GM12878 (cell line): Measurements from ENCODE around the gene OSBPL2. TPM values are rescaled to one million over a fixed set of nuclear protein-coding genes. Genes with fewer than 3 reads are reported as not detected.

Experiments
- ATF3 ChIP-seq: IDR thresholded peaks from 2 replicates; pipeline ENCODE4 v1.6.1; 2011; ENCODE audit warnings: low read depth, mild to moderate bottlenecking, low read length, moderate library complexity, borderline replicate concordance; ENCODE audit errors: extremely low read depth
- BCLAF1 ChIP-seq: fragments of 450-650 bp; IDR thresholded peaks from 2 replicates; pipeline ENCODE4 v1.6.1; 2017; ENCODE audit warnings: antibody characterized with exemption, mild to moderate bottlenecking, moderate library complexity
- BHLHE40 ChIP-seq, 2 experiments: fragments of 450-650 bp in 1 of 2; IDR thresholded peaks; 2 replicates each; pipeline ENCODE4 v1.6.1; 2011 to 2017; ENCODE audit warnings: low read depth in 2 of 2, borderline replicate concordance in 1 of 2, improper control_type of control experiment in 1 of 2, low read length in 1 of 2, mild to moderate bottlenecking in 1 of 2
- CREB1 ChIP-seq: IDR thresholded peaks from 2 replicates; pipeline ENCODE4 v1.6.1; 2012; ENCODE audit warnings: low read depth, mild to moderate bottlenecking, inconsistent platforms
- GATAD2B ChIP-seq: fragments of 450-650 bp; conservative IDR thresholded peaks from 2 replicates; pipeline ENCODE4 v1.6.1; 2017; ENCODE audit warnings: low read depth, mild to moderate bottlenecking, moderate library complexity
- HDAC6 ChIP-seq: fragments of 200-600 bp; sonication (generic); IDR thresholded peaks from one replicate; pipeline ENCODE4 v1.8.0; 2017; ENCODE audit warnings: antibody characterized with exemption; ENCODE audit not compliant: unreplicated experiment
- LARP7 ChIP-seq: fragments of 450-650 bp; IDR thresholded peaks from 2 replicates; pipeline ENCODE4 v1.6.1; 2017; ENCODE audit warnings: mild to moderate bottlenecking
- NKRF ChIP-seq: fragments of 450-650 bp; conservative IDR thresholded peaks from 2 replicates; pipeline ENCODE4 v1.6.1; 2017; ENCODE audit warnings: mild to moderate bottlenecking, moderate library complexity
- POLR2A ChIP-seq: IDR thresholded peaks from 2 replicates; pipeline ENCODE4 v1.6.1; 2011; ENCODE audit warnings: low read depth, mild to moderate bottlenecking, low read length
- POLR2AphosphoS5 ChIP-seq: IDR thresholded peaks from 2 replicates; pipeline ENCODE4 v1.6.1; 2011; ENCODE audit warnings: mild to moderate bottlenecking, low read length, inconsistent platforms
- RUNX3 ChIP-seq: IDR thresholded peaks from 2 replicates; pipeline ENCODE4 v1.6.1; 2012; ENCODE audit warnings: low read length, inconsistent platforms
- SIN3A ChIP-seq: IDR thresholded peaks from 2 replicates; pipeline ENCODE4 v1.6.1; 2012; ENCODE audit warnings: low read depth, low read length, improper control_type of control experiment
- polyA plus RNA-seq, 11 experiments: library from polyadenylated mRNA; depleted of rRNA in 4 of 11; unstranded in 6 of 11; stranded (reverse) in 5 of 11; fragments of >200 nt; fragmentation: Nextera tagmentation in 4 of 11; fragmentation: Illumina TruSeq in 1 of 11; extraction: Ambion mirVana in 4 of 11; extraction: Trizol in 1 of 11; gene quantifications; 1 replicate in 1 of 11; 2 replicates in 10 of 11; pipeline versions ENCODE4 v1.2.1 to v1.2.3, GENCODE V29; 2011 to 2016; ENCODE audit warnings: inconsistent platforms in 2 of 11, missing spikeins in 2 of 11, low read depth in 1 of 11
- total RNA-seq, 4 experiments: library from RNA; depleted of rRNA in 3 of 4; stranded (reverse); fragments of >200 nt in 3 of 4; fragmentation: Illumina TruSeq in 1 of 4; extraction: Trizol in 1 of 4; gene quantifications; 2 replicates each; pipeline versions ENCODE4 v1.2.1 to v1.2.3, GENCODE V29; 2013 to 2021

Gene OSBPL2
- total and polyA plus RNA-seq, 10 of the 15 experiments (the other 5 are each of a cell fraction or from before 2014, with no cell fraction given), result 2.8 to 22.3 (median 14.7) TPM

- TF ChIP-seq NKRF (0 out of 2 replicates have a peak, but pooled peaks have one; percentile 22), GATAD2B (peak; percentile 17; the same call in 1 of the 2 replicates), BHLHE40 (IDR thresholded peaks at IDR 0.05; ENCODE audit: borderline replicate concordance in 1 of 2, low read depth in 2 of 2, low read length in 1 of 2) (no peak), LARP7 (no peak), BCLAF1 (no peak), CREB1 (0 out of 2 replicates have a peak, but pooled peaks have one; percentile 17), RUNX3 (no peak), POLR2A (peak; percentile 4), SIN3A (no peak; the same call in 1 of the 2 replicates), ATF3 (no peak), HDAC6 (no peak), POLR2AphosphoS5 (peak; percentile 33)
Measured at GRCh38 chr20:62303340-62304226, 65.3 kb downstream of the OSBPL2 start (continued).
